ENCODE results near the gene SLC25A52.
"Not testable (repeated sequence)": the region's sequence is repeated elsewhere in the genome, so short reads cannot be mapped to it uniquely, and the experiment has no call there.

The SLC25A52 gene

DNA sequence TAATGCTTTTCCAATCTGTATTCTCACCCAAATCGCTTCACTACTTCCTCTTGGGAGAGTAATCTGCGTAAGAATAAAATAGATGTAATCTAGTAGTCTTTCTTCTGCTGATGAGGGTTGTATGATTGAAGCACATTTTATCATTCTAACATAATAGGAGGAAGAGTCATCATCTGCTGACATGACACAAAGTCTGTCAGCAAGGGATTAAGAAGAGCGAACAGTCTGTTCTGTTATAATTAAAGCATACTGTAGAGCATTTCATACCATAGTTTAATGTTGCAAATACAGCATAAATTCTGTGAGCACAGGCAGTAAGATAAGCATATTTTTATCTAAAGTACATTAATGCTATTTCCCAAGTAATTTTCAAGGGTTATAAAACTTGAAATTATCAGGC lies 10.4 kb downstream of the SLC25A52 start:
- no peaks in the 10 kb centered on the region for H3K4me1 ChIP-seq (ENCODE audit: low read length)
- H3K4me3 ChIP-seq (ENCODE audit: low read length), result no peak overlapping the region
- no peaks in the 10 kb centered on the region for H3K27me3 ChIP-seq (ENCODE audit: low read depth, low read length)
- no peak overlapping the region for H3K4me2 ChIP-seq (ENCODE audit: low read length)
- no peaks in the 10 kb centered on the region for H3K79me2 ChIP-seq (ENCODE audit: low read length)
- H3K27ac ChIP-seq (ENCODE audit: low read length), result no peak overlapping the region
- TF ChIP-seq, protein P1, sequence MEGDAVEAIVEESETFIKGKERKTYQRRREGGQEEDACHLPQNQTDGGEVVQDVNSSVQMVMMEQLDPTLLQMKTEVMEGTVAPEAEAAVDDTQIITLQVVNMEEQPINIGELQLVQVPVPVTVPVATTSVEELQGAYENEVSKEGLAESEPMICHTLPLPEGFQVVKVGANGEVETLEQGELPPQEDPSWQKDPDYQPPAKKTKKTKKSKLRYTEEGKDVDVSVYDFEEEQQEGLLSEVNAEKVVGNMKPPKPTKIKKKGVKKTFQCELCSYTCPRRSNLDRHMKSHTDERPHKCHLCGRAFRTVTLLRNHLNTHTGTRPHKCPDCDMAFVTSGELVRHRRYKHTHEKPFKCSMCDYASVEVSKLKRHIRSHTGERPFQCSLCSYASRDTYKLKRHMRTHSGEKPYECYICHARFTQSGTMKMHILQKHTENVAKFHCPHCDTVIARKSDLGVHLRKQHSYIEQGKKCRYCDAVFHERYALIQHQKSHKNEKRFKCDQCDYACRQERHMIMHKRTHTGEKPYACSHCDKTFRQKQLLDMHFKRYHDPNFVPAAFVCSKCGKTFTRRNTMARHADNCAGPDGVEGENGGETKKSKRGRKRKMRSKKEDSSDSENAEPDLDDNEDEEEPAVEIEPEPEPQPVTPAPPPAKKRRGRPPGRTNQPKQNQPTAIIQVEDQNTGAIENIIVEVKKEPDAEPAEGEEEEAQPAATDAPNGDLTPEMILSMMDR (IDR thresholded peaks at IDR 0.05; ENCODE audit: low read depth, low read length), result no peak
- TF ChIP-seq EZH2phosphoT487 (IDR thresholded peaks at IDR 0.05; ENCODE audit: low read depth), result no peak
- H3K9ac ChIP-seq (ENCODE audit: low read length), result no peak overlapping the region
- no peaks in the 10 kb centered on the region for H3K9me3 ChIP-seq (ENCODE audit: insufficient read depth, low read length)
- no peak overlapping the region for H2AFZ ChIP-seq (ENCODE audit: low read depth, low read length)
- H4K20me1 ChIP-seq (ENCODE audit: insufficient read depth, low read length), result no peaks in the 10 kb centered on the region
- no peaks in the 10 kb centered on the region for H3K36me3 ChIP-seq (replicated peaks; ENCODE audit: low read depth, low read length)

DNA sequence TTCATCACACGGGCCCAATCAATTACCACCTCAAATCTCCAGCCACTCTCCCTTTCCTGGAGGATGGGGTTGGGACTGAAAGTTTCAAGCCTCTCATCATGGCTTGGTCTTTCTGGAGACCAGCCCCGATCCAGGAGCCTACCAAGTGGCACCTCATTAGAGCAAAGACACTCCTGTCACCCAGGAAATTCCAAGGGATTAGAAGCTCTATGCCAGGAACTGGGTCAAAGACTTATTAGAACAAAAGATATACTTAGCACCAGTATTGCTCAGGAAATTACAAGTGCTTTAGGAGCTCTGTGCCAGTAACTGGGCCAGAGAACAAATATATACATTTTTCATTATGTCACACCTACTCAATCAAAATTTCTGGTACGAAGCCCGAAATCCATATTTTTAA lies 14.3 kb downstream of the SLC25A52 start:
- H3K9ac ChIP-seq (ENCODE audit: low read length), result no peak overlapping the region
- H2AFZ ChIP-seq (ENCODE audit: low read depth, low read length), result no peak overlapping the region
- peaks cover 13% of the 10 kb centered on the region for H3K4me1 ChIP-seq (ENCODE audit: low read length)
- no peaks in the 10 kb centered on the region for H3K36me3 ChIP-seq (replicated peaks; ENCODE audit: low read depth, low read length)
- no peaks in the 10 kb centered on the region for H3K27me3 ChIP-seq (ENCODE audit: low read depth, low read length)
- no peak overlapping the region for H3K27ac ChIP-seq (ENCODE audit: low read length)
- H3K4me3 ChIP-seq (ENCODE audit: low read length), result no peak overlapping the region
- no peaks in the 10 kb centered on the region for H3K79me2 ChIP-seq (ENCODE audit: low read length)
- no peaks in the 10 kb centered on the region for H3K9me3 ChIP-seq (ENCODE audit: insufficient read depth, low read length)
- no peak overlapping the region for H3K4me2 ChIP-seq (ENCODE audit: low read length)
- TF ChIP-seq EZH2phosphoT487 (IDR thresholded peaks at IDR 0.05; ENCODE audit: low read depth), result no peak
- TF ChIP-seq, protein P1 (IDR thresholded peaks at IDR 0.05; ENCODE audit: low read depth, low read length), result no peak
- no peaks in the 10 kb centered on the region for H4K20me1 ChIP-seq (ENCODE audit: insufficient read depth, low read length)

DNA sequence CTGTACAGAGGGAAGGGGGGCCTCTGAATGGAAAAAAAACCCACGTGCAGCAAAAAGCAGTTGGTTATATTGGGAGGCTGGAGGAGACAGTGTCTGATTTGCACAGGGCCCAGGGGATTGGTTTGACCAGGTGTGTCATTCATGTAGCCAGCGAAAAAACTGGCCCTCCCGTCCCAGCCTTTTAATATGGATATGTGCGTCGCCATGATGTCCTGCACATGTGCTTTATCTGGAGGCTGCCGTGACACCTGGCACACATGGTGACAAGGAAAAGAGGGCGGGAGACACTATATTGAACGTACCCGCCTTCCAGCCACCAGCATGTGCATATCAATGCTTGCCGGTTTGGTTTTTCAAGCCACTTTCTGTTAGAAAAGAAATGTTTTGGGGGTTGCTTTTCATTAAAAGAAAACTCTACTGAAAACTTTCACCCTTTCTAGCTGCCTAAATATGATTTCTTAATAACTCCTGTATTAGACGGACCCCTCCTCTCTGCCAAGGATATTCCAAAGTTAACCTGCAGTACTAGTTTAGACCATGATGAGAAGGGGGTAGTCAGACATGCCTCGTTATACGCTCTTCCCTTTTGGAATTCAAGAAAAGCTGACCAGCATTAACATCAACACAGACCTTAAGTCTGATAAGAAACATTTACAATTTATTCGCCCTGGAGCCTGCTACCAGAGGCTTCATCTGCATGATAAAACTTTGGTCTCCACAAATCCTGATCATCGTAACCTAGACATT lies 16.2 kb downstream of the SLC25A52 start:
- Histone ChIP-seq H3K27me3 (ENCODE audit: low read depth, low read length) (no peaks in the 10 kb centered on the region), H3K79me2 (ENCODE audit: low read length) (no peaks in the 10 kb centered on the region), H3K4me1 (ENCODE audit: low read length) (peaks cover 15% of the 10 kb centered on the region), H3K9me3 (ENCODE audit: insufficient read depth, low read length) (no peaks in the 10 kb centered on the region), H4K20me1 (ENCODE audit: insufficient read depth, low read length) (no peaks in the 10 kb centered on the region), H2AFZ (ENCODE audit: low read depth, low read length) (no peak overlapping the region), H3K4me3 (ENCODE audit: low read length) (no peak overlapping the region), H3K36me3 (replicated peaks; ENCODE audit: low read depth, low read length) (no peaks in the 10 kb centered on the region), H3K4me2 (ENCODE audit: low read length) (no peak overlapping the region), H3K27ac (ENCODE audit: low read length) (no peak overlapping the region), H3K9ac (ENCODE audit: low read length) (no peak overlapping the region)
- no peak for TF ChIP-seq EZH2phosphoT487 (IDR thresholded peaks at IDR 0.05; ENCODE audit: low read depth)
- TF ChIP-seq, protein P1 (IDR thresholded peaks at IDR 0.05; ENCODE audit: low read depth, low read length), result no peak

DNA sequence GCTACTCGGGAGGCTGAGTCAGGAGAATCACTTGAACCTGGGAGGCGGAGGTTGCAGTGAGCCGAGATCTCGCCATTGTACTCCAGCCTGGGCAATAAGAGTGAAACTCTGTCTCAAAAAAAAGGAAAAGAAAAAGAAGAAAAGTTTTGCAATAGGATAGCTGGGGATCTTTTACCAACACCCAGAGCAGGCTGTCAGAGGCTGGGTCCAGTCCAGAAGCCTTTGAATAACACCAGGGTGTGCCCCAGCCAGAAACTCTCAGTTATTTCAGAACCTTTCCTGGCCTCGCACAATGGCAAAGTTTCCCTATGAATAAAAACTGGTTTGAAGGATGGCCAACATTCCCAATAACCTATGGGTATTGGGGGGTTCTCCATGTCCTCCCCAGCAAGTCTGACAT lies 17.1 kb downstream of the SLC25A52 start:
- not testable (repeated sequence) for H3K27me3 ChIP-seq (ENCODE audit: low read depth, low read length); H3K9me3 ChIP-seq (ENCODE audit: insufficient read depth, low read length); H3K4me2 ChIP-seq (ENCODE audit: low read length); H3K9ac ChIP-seq (ENCODE audit: low read length); H3K79me2 ChIP-seq (ENCODE audit: low read length); H3K4me3 ChIP-seq (ENCODE audit: low read length); H3K36me3 ChIP-seq (replicated peaks; ENCODE audit: low read depth, low read length); H3K27ac ChIP-seq (ENCODE audit: low read length); H2AFZ ChIP-seq (ENCODE audit: low read depth, low read length); H4K20me1 ChIP-seq (ENCODE audit: insufficient read depth, low read length)
- H3K4me1 ChIP-seq (ENCODE audit: low read length), result peaks cover 15% of the 10 kb centered on the region

Measured in OCI-LY3 (cell line).